HEK293 (cell line): ENCODE data around the gene EFHC1.
A peak's percentile ranks its signal among the peaks of the same experiment; 100 is the strongest.

ENCODE experiments used
- CTCF ChIA-PET: fragments of 350-600 bp; formaldehyde crosslinking; extraction: SDS; loops from one replicate; lab custom pipeline; 2021; ENCODE audit warnings: antibody characterized with exemption; lab: Yijun Ruan, JAX
- POLR2A ChIA-PET: fragments of 300-600 bp; formaldehyde crosslinking; extraction: SDS; loops from one replicate; lab custom pipeline; 2020; ENCODE audit warnings: antibody characterized with exemption, inconsistent platforms; lab: Yijun Ruan, JAX
- H3K27ac ChIP-seq: fragments of 200-500 bp; sonication (Bioruptor generic); 2 replicates; pipeline ENCODE4 v1.5.1; 2014; ENCODE audit warnings: low read depth, low read length, control low read depth, inconsistent platforms; ENCODE audit errors: extremely low read depth
- H3K36me3 ChIP-seq, 2 experiments: fragments of 200-500 bp in 1 of 2; sonication (Bioruptor generic) in 1 of 2; 1 replicate in 1 of 2; 2 replicates in 1 of 2; pipeline ENCODE4 v1.5.1; 2014 to 2017; ENCODE audit warnings: inconsistent platforms in 2 of 2, low read length in 2 of 2; ENCODE audit not compliant: control insufficient read depth in 2 of 2, insufficient read depth in 1 of 2
- H3K4me1 ChIP-seq: fragments of 200-500 bp; sonication (Bioruptor generic); 2 replicates; pipeline ENCODE4 v1.5.1; 2014; ENCODE audit warnings: mild to moderate bottlenecking, low read length, inconsistent platforms; ENCODE audit not compliant: control insufficient read depth, insufficient read depth
- H3K4me3 ChIP-seq: 2 replicates; pipeline ENCODE4 v1.5.1; 2011; ENCODE audit warnings: low read depth, mild to moderate bottlenecking, control low read depth, low read length, moderate library complexity
- H3K9me3 ChIP-seq: fragments of 200-500 bp; sonication (Bioruptor generic); 2 replicates; pipeline ENCODE4 v1.5.1; 2014; ENCODE audit warnings: low read depth, low read length, inconsistent platforms; ENCODE audit not compliant: control insufficient read depth, insufficient read depth
- IKZF3 ChIP-seq: fragments of 450-650 bp; IDR thresholded peaks from 2 replicates; pipeline ENCODE4 v1.5.0; 2018; ENCODE audit warnings: missing biosample characterization, mild to moderate bottlenecking, missing genetic modification characterization, moderate library complexity
- MZF1 ChIP-seq: fragments of 450-650 bp; formaldehyde crosslinking; IDR thresholded peaks from 2 replicates; pipeline ENCODE4 v1.5.1; 2017; ENCODE audit warnings: missing biosample characterization, missing genetic modification characterization, borderline replicate concordance
- PRDM1 ChIP-seq: fragments of 450-650 bp; formaldehyde crosslinking; IDR thresholded peaks from 2 replicates; pipeline ENCODE4; 2016; ENCODE audit warnings: missing biosample characterization, missing genetic modification characterization
- ZBTB17 ChIP-seq: fragments of 450-650 bp; formaldehyde crosslinking; IDR thresholded peaks from 2 replicates; pipeline ENCODE4 v1.5.1; 2016; ENCODE audit warnings: missing biosample characterization, missing genetic modification characterization
- ZNF10 ChIP-seq: fragments of 450-650 bp; formaldehyde crosslinking; IDR thresholded peaks from 2 replicates; pipeline ENCODE4 v1.5.1; 2017; ENCODE audit warnings: missing biosample characterization, missing genetic modification characterization
- ZNF121 ChIP-seq: fragments of 450-650 bp; formaldehyde crosslinking; IDR thresholded peaks from 2 replicates; pipeline ENCODE4 v1.5.1; 2016; ENCODE audit warnings: missing biosample characterization, missing genetic modification characterization
- ZNF155 ChIP-seq: fragments of 450-650 bp; formaldehyde crosslinking; IDR thresholded peaks from 2 replicates; pipeline ENCODE4 v1.5.1; 2016; ENCODE audit warnings: missing biosample characterization, missing genetic modification characterization
- ZNF184 ChIP-seq: fragments of 450-650 bp; IDR thresholded peaks from 2 replicates; pipeline ENCODE4 v1.5.1; 2018; ENCODE audit warnings: missing biosample characterization, mild to moderate bottlenecking, missing genetic modification characterization
- ZNF211 ChIP-seq: fragments of 450-650 bp; formaldehyde crosslinking; IDR thresholded peaks from 2 replicates; pipeline ENCODE4 v1.5.1; 2016; ENCODE audit warnings: low read depth, missing biosample characterization, missing genetic modification characterization
- ZNF341 ChIP-seq: fragments of 450-650 bp; formaldehyde crosslinking; IDR thresholded peaks from 2 replicates; pipeline ENCODE4; 2016; ENCODE audit warnings: low read depth, missing biosample characterization, missing genetic modification characterization
- ZNF629 ChIP-seq: fragments of 450-650 bp; formaldehyde crosslinking; IDR thresholded peaks from 2 replicates; pipeline ENCODE4 v1.5.1; 2017; ENCODE audit warnings: missing biosample characterization, missing genetic modification characterization
- ZNF660 ChIP-seq: fragments of 450-650 bp; IDR thresholded peaks from 2 replicates; pipeline ENCODE4 v1.5.1; 2018; ENCODE audit warnings: missing biosample characterization, mild to moderate bottlenecking, missing genetic modification characterization
- ZNF792 ChIP-seq: fragments of 450-650 bp; formaldehyde crosslinking; IDR thresholded peaks from 2 replicates; pipeline ENCODE4 v1.5.1; 2016; ENCODE audit warnings: missing biosample characterization, missing genetic modification characterization
- TF ChIP-seq, protein P1 (sequence below): fragments of 450-650 bp; formaldehyde crosslinking; IDR thresholded peaks from 2 replicates; pipeline ENCODE4 v1.5.1; 2017; ENCODE audit warnings: missing biosample characterization, missing genetic modification characterization
- TF ChIP-seq, protein P2 (sequence below): fragments of 450-650 bp; IDR thresholded peaks from 2 replicates; pipeline ENCODE4 v1.5.1; 2018; ENCODE audit warnings: missing biosample characterization, missing genetic modification characterization
- TF ChIP-seq, protein P3 (sequence below): fragments of 450-650 bp; IDR thresholded peaks from 2 replicates; pipeline ENCODE4 v1.5.1; 2018; ENCODE audit warnings: missing biosample characterization, mild to moderate bottlenecking, missing genetic modification characterization
- TF ChIP-seq, protein P4 (sequence below): fragments of 450-650 bp; formaldehyde crosslinking; IDR thresholded peaks from 2 replicates; pipeline ENCODE4 v1.5.1; 2016; ENCODE audit warnings: missing biosample characterization, missing genetic modification characterization
- TF ChIP-seq, protein P5 (sequence below): fragments of 450-650 bp; formaldehyde crosslinking; IDR thresholded peaks from 2 replicates; pipeline ENCODE4 v1.5.1; 2017; ENCODE audit warnings: missing biosample characterization, missing genetic modification characterization
- TF ChIP-seq, protein P6 (sequence below): fragments of 450-650 bp; formaldehyde crosslinking; IDR thresholded peaks from 2 replicates; pipeline ENCODE4 v1.5.1; 2017; ENCODE audit warnings: missing biosample characterization, missing genetic modification characterization
- TF ChIP-seq, protein P7 (sequence below): fragments of 450-650 bp; formaldehyde crosslinking; IDR thresholded peaks from 2 replicates; pipeline ENCODE4 v1.5.1; 2016; ENCODE audit warnings: missing biosample characterization, missing genetic modification characterization

Gene EFHC1

DNA sequence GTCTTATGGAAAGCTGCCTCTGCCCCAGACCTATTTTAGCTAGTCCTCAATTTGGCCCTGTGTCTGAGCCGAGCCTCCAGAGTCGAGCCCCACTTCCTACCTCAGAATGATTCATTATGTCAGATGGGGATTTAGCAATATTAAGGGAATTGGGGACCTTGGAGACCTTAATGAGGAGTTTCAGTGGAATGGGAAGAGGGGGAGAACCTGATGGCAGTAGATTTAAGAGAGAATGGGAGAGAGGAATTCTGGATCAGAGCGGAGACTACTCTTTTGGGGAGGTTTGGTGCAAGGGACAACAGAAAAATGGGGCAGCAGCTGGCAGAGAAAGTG, 63.5 kb downstream of the EFHC1 start:
- no peaks in the 10 kb centered on the region for H3K36me3 ChIP-seq
- TF ChIP-seq ZNF184 (tag by site-specific recombination), result no peak
- TF ChIP-seq ZNF155 (tag by site-specific recombination), result no peak
- TF ChIP-seq ZNF341 (tag by site-specific recombination), result no peak
- TF ChIP-seq ZNF10 (tag by site-specific recombination), result no peak
- no peak for TF ChIP-seq ZBTB17 (tag by site-specific recombination)
- 0 out of 2 replicates have a peak, but pooled peaks have one; percentile 20 for TF ChIP-seq MZF1 (tag by site-specific recombination)
- TF ChIP-seq, protein P1, sequence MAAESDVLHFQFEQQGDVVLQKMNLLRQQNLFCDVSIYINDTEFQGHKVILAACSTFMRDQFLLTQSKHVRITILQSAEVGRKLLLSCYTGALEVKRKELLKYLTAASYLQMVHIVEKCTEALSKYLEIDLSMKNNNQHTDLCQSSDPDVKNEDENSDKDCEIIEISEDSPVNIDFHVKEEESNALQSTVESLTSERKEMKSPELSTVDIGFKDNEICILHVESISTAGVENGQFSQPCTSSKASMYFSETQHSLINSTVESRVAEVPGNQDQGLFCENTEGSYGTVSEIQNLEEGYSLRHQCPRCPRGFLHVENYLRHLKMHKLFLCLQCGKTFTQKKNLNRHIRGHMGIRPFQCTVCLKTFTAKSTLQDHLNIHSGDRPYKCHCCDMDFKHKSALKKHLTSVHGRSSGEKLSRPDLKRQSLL, result no peak
- peak; percentile 35; the same call in 1 of the 2 replicates for TF ChIP-seq PRDM1 (tag by site-specific recombination)
- TF ChIP-seq, all 188 proteins: peak for 2
- no peaks in the 10 kb centered on the region for H3K9me3 ChIP-seq
- no peak overlapping the region for H3K4me3 ChIP-seq
- peaks cover 10% of the 10 kb centered on the region; the same call in 1 of the 2 replicates for H3K4me1 ChIP-seq
- CTCF ChIA-PET, result interaction anchor here (0.7 to 1.3 kb wide), 2 partner anchors 32 to 62 kb away, joined by 3 read pairs; no protein-coding TSS in a partner anchor
- POLR2A ChIA-PET, result interaction anchor here (1.8 kb wide), 2 partner anchors 20 to 64 kb away, joined by 9 to 10 read pairs; partner anchors contain the start of gene EFHC1
- no peak overlapping the region for H3K27ac ChIP-seq

DNA sequence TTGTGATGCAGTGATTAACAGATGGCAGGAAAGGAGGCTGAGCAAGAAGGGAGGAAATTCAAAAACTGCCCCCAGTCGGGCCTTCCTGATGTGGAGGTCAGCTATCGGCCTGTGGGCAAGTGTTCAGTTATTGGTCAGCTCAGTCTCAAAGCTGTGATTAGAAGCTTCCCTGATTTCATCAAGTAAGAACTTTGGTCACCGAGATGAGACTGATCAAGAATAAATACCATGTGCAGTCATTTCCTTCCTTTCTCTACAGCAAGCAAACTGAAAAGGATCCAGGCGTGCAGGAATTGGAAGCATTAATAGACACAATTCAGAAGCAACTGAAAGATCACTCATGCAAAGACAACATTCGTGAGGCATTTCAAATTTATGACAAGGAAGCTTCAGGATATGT, 69.7 kb downstream of the EFHC1 start:
- Histone ChIP-seq H3K27ac (no peak overlapping the region), H3K36me3 (peaks cover 0 to 10% of the 10 kb centered on the region in 2 experiments; a peak in 1 of 3 replicates), H3K9me3 (no peaks in the 10 kb centered on the region), H3K4me3 (no peak overlapping the region), H3K4me1 (peaks cover 4% of the 10 kb centered on the region; the same call in 1 of the 2 replicates)
- POLR2A ChIA-PET, result interaction anchor here (1.1 kb wide), 1 partner anchor 10 kb away, joined by 4 read pairs; no protein-coding TSS in a partner anchor
- CTCF ChIA-PET, result interaction anchor here (1.3 to 1.9 kb wide), 4 partner anchors 9 to 325 kb away, joined by 3 to 7 read pairs (median 5); no protein-coding TSS in a partner anchor
- TF ChIP-seq ZNF792 (tag by site-specific recombination) (no peak), ZNF211 (no peak), IKZF3 (no peak), ZNF121 (tag by site-specific recombination) (no peak), ZNF629 (tag by site-specific recombination) (no peak), ZNF660 (tag by site-specific recombination) (no peak)
- TF ChIP-seq, protein P2, sequence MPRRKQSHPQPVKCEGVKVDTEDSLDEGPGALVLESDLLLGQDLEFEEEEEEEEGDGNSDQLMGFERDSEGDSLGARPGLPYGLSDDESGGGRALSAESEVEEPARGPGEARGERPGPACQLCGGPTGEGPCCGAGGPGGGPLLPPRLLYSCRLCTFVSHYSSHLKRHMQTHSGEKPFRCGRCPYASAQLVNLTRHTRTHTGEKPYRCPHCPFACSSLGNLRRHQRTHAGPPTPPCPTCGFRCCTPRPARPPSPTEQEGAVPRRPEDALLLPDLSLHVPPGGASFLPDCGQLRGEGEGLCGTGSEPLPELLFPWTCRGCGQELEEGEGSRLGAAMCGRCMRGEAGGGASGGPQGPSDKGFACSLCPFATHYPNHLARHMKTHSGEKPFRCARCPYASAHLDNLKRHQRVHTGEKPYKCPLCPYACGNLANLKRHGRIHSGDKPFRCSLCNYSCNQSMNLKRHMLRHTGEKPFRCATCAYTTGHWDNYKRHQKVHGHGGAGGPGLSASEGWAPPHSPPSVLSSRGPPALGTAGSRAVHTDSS (tag by site-specific recombination), result no peak
- TF ChIP-seq, protein P3, sequence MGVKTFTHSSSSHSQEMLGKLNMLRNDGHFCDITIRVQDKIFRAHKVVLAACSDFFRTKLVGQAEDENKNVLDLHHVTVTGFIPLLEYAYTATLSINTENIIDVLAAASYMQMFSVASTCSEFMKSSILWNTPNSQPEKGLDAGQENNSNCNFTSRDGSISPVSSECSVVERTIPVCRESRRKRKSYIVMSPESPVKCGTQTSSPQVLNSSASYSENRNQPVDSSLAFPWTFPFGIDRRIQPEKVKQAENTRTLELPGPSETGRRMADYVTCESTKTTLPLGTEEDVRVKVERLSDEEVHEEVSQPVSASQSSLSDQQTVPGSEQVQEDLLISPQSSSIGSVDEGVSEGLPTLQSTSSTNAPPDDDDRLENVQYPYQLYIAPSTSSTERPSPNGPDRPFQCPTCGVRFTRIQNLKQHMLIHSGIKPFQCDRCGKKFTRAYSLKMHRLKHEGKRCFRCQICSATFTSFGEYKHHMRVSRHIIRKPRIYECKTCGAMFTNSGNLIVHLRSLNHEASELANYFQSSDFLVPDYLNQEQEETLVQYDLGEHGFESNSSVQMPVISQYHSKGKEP (tag by site-specific recombination), result no peak
- TF ChIP-seq, protein P4, sequence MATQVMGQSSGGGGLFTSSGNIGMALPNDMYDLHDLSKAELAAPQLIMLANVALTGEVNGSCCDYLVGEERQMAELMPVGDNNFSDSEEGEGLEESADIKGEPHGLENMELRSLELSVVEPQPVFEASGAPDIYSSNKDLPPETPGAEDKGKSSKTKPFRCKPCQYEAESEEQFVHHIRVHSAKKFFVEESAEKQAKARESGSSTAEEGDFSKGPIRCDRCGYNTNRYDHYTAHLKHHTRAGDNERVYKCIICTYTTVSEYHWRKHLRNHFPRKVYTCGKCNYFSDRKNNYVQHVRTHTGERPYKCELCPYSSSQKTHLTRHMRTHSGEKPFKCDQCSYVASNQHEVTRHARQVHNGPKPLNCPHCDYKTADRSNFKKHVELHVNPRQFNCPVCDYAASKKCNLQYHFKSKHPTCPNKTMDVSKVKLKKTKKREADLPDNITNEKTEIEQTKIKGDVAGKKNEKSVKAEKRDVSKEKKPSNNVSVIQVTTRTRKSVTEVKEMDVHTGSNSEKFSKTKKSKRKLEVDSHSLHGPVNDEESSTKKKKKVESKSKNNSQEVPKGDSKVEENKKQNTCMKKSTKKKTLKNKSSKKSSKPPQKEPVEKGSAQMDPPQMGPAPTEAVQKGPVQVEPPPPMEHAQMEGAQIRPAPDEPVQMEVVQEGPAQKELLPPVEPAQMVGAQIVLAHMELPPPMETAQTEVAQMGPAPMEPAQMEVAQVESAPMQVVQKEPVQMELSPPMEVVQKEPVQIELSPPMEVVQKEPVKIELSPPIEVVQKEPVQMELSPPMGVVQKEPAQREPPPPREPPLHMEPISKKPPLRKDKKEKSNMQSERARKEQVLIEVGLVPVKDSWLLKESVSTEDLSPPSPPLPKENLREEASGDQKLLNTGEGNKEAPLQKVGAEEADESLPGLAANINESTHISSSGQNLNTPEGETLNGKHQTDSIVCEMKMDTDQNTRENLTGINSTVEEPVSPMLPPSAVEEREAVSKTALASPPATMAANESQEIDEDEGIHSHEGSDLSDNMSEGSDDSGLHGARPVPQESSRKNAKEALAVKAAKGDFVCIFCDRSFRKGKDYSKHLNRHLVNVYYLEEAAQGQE (tag by site-specific recombination), result no peak
- TF ChIP-seq, protein P5, sequence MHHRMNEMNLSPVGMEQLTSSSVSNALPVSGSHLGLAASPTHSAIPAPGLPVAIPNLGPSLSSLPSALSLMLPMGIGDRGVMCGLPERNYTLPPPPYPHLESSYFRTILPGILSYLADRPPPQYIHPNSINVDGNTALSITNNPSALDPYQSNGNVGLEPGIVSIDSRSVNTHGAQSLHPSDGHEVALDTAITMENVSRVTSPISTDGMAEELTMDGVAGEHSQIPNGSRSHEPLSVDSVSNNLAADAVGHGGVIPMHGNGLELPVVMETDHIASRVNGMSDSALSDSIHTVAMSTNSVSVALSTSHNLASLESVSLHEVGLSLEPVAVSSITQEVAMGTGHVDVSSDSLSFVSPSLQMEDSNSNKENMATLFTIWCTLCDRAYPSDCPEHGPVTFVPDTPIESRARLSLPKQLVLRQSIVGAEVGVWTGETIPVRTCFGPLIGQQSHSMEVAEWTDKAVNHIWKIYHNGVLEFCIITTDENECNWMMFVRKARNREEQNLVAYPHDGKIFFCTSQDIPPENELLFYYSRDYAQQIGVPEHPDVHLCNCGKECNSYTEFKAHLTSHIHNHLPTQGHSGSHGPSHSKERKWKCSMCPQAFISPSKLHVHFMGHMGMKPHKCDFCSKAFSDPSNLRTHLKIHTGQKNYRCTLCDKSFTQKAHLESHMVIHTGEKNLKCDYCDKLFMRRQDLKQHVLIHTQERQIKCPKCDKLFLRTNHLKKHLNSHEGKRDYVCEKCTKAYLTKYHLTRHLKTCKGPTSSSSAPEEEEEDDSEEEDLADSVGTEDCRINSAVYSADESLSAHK, result no peak
- TF ChIP-seq, protein P6, sequence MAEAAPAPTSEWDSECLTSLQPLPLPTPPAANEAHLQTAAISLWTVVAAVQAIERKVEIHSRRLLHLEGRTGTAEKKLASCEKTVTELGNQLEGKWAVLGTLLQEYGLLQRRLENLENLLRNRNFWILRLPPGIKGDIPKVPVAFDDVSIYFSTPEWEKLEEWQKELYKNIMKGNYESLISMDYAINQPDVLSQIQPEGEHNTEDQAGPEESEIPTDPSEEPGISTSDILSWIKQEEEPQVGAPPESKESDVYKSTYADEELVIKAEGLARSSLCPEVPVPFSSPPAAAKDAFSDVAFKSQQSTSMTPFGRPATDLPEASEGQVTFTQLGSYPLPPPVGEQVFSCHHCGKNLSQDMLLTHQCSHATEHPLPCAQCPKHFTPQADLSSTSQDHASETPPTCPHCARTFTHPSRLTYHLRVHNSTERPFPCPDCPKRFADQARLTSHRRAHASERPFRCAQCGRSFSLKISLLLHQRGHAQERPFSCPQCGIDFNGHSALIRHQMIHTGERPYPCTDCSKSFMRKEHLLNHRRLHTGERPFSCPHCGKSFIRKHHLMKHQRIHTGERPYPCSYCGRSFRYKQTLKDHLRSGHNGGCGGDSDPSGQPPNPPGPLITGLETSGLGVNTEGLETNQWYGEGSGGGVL (tag by site-specific recombination), result no peak
- TF ChIP-seq, protein P7, sequence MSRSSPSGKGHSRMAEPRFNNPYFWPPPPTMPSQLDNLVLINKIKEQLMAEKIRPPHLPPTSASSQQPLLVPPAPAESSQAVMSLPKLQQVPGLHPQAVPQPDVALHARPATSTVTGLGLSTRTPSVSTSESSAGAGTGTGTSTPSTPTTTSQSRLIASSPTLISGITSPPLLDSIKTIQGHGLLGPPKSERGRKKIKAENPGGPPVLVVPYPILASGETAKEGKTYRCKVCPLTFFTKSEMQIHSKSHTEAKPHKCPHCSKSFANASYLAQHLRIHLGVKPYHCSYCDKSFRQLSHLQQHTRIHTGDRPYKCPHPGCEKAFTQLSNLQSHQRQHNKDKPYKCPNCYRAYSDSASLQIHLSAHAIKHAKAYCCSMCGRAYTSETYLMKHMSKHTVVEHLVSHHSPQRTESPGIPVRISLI (tag by site-specific recombination), result no peak
